PC-9 (cell line): ENCODE measurements around the gene C10orf67.

Experiments
- EZH2 ChIP-seq: fragments of 200-600 bp; sonication (generic); IDR thresholded peaks from 2 replicates; pipeline ENCODE4 v1.8.0; 2017; ENCODE audit warnings: antibody characterized with exemption, low read depth
- TF ChIP-seq, protein P1 (sequence below): fragments of 200-600 bp; sonication (generic); conservative IDR thresholded peaks from 2 replicates; pipeline ENCODE4 v1.6.1; 2017; ENCODE audit warnings: mixed run types, antibody characterized with exemption, mild to moderate bottlenecking, moderate library complexity

DNA sequence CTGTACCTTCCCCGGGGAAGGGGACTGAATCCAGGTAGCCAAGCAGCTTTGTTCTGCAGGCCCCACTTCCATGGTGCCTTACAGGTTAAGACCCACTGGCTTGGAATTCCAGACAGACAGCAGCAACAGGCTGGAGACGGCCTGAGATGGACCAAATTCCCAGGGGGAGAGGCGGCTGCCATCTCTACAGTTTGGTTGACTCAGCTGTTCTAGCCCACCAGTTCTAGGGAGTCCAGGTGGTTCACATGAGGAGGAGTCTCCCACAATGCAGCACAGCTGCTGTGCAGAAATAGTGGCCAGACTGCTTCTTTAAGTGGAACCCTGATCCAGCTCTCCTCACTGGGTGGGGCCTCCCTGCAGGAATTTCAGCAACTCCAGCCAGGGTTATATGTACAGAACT, 74.1 kb downstream of the C10orf67 start:
- TF ChIP-seq, protein P1, sequence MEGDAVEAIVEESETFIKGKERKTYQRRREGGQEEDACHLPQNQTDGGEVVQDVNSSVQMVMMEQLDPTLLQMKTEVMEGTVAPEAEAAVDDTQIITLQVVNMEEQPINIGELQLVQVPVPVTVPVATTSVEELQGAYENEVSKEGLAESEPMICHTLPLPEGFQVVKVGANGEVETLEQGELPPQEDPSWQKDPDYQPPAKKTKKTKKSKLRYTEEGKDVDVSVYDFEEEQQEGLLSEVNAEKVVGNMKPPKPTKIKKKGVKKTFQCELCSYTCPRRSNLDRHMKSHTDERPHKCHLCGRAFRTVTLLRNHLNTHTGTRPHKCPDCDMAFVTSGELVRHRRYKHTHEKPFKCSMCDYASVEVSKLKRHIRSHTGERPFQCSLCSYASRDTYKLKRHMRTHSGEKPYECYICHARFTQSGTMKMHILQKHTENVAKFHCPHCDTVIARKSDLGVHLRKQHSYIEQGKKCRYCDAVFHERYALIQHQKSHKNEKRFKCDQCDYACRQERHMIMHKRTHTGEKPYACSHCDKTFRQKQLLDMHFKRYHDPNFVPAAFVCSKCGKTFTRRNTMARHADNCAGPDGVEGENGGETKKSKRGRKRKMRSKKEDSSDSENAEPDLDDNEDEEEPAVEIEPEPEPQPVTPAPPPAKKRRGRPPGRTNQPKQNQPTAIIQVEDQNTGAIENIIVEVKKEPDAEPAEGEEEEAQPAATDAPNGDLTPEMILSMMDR, result no peak
- no peak for TF ChIP-seq EZH2
